Astrocyte (in vitro differentiated cells and primary cell): Measurements from ENCODE around the gene SNX11.

Experiments used
- CTCF ChIP-seq: IDR thresholded peaks from 2 replicates; pipeline ENCODE4 v1.5.1; 2011; ENCODE audit warnings: low read depth, mild to moderate bottlenecking, inconsistent platforms, low read length, moderate library complexity; ENCODE audit not compliant: insufficient read depth
- EZH2 ChIP-seq: IDR thresholded peaks from 2 replicates; pipeline ENCODE4 v1.6.1; 2012; ENCODE audit warnings: mild to moderate bottlenecking, low read length, inconsistent platforms; ENCODE audit not compliant: insufficient read depth

- TF ChIP-seq CTCF (no peak), EZH2 (no peak)
Measured at GRCh38 chr17:48095611-48096010, 12.0 kb upstream of the SNX11 start.
